B cell (primary cell): ENCODE data around the gene FCRL1. TPM values are rescaled to one million over a fixed set of nuclear protein-coding genes. Genes with fewer than 3 reads are reported as not detected.

Experiments
- ATAC-seq: fragments of 200-7000 bp; cut with Tn5 transposase; one replicate; pipeline ENCODE4 v1.10.0; 2021; ENCODE audit warnings: low read depth, mild to moderate bottlenecking, moderate number of reproducible peaks, moderate library complexity
- CTCF ChIA-PET: fragments of 350-600 bp; sonication (Branson Sonifier 250); formaldehyde crosslinking; loops from one replicate; lab custom pipeline; 2021; ENCODE audit warnings: antibody characterized with exemption, inconsistent platforms; lab: Charles Lee
- POLR2A ChIA-PET: fragments of 350-600 bp; sonication (Branson Sonifier 250); formaldehyde crosslinking; loops from one replicate; lab custom pipeline; 2021; ENCODE audit warnings: antibody characterized with exemption; lab: Charles Lee
- DNase-seq: peaks from one replicate; pipeline ENCODE4 v3.0.0; 2013
- H2AFZ ChIP-seq: 2 replicates; pipeline ENCODE4 v1.6.1; 2012; ENCODE audit warnings: mild to moderate bottlenecking, low read depth, low read length; ENCODE audit not compliant: insufficient read depth, poor library complexity, severe bottlenecking
- H3K27ac ChIP-seq, 2 donors: 1 replicate in 1 of 2; 2 replicates in 1 of 2; pipeline ENCODE4 v1.5.1; 2012 to 2013; ENCODE audit warnings: low read length in 2 of 2, mild to moderate bottlenecking in 2 of 2, moderate library complexity in 1 of 2
- H3K27me3 ChIP-seq, 4 experiments: fragments of 200-600 bp in 1 of 4; sonication (generic) in 1 of 4; replicated peaks in 1 of 4; 1 replicate in 2 of 4; 2 replicates in 2 of 4; pipeline versions ENCODE4 v1.6.1 to v1.7.0; 2013 to 2016; ENCODE audit warnings: low read length in 3 of 4, mild to moderate bottlenecking in 2 of 4, mixed read lengths in 1 of 4, moderate library complexity in 1 of 4; ENCODE audit not compliant: insufficient read depth in 4 of 4, control insufficient read depth in 3 of 4; ENCODE audit errors: control extremely low read depth in 1 of 4
- H3K36me3 ChIP-seq, 2 experiments: replicated peaks in 1 of 2; 1 replicate in 1 of 2; 2 replicates in 1 of 2; pipeline versions ENCODE4 v1.6.1 to v1.7.1; 2013; ENCODE audit warnings: low read length in 1 of 2; ENCODE audit not compliant: insufficient read depth in 2 of 2, control insufficient read depth in 1 of 2; ENCODE audit errors: control extremely low read depth in 1 of 2, extremely low read depth in 1 of 2
- H3K4me1 ChIP-seq, 2 donors: fragments of 200-600 bp in 1 of 2; sonication (generic) in 1 of 2; 1 replicate in 1 of 2; 2 replicates in 1 of 2; pipeline versions ENCODE4 v1.5.1 to v1.6.1; 2013 to 2017; ENCODE audit warnings: low read length in 2 of 2; ENCODE audit not compliant: control insufficient read depth in 2 of 2, insufficient read depth in 2 of 2
- H3K4me2 ChIP-seq: replicated peaks from 2 replicates; pipeline ENCODE3; 2012; ENCODE audit warnings: mild to moderate bottlenecking, low read depth, low read length; ENCODE audit not compliant: poor library complexity, severe bottlenecking
- H3K4me3 ChIP-seq, 5 experiments: fragments of 200-600 bp in 1 of 5; sonication (generic) in 1 of 5; 1 replicate in 3 of 5; 2 replicates in 2 of 5; pipeline versions ENCODE4 v1.5.1 to v1.7.0; 2011 to 2016; ENCODE audit warnings: low read length in 4 of 5, mild to moderate bottlenecking in 4 of 5, low read depth in 2 of 5, control low read depth in 1 of 5, moderate library complexity in 1 of 5; ENCODE audit not compliant: insufficient read depth in 1 of 5; ENCODE audit errors: control extremely low read depth in 1 of 5, extremely low read depth in 1 of 5
- H3K79me2 ChIP-seq: fragments of 200-600 bp; sonication (generic); one replicate; pipeline ENCODE4 v1.6.0; 2016; ENCODE audit warnings: low read length; ENCODE audit not compliant: control insufficient read depth, insufficient read depth
- H3K9ac ChIP-seq: fragments of 200-600 bp; sonication (generic); 2 replicates; pipeline ENCODE4 v1.6.1; 2017; ENCODE audit warnings: mild to moderate bottlenecking, low read length, moderate library complexity
- H3K9me3 ChIP-seq, 3 donors: one replicate each; pipeline versions ENCODE4 v1.6.1 to v1.7.1; 2013; ENCODE audit warnings: low read length in 2 of 3; ENCODE audit not compliant: control insufficient read depth in 2 of 3, insufficient read depth in 1 of 3; ENCODE audit errors: control extremely low read depth in 1 of 3
- H4K20me1 ChIP-seq: 2 replicates; pipeline ENCODE4 v1.6.0; 2012; ENCODE audit warnings: mild to moderate bottlenecking, low read length; ENCODE audit not compliant: insufficient read depth, control insufficient read depth, poor library complexity, severe bottlenecking
- H3K27ac Mint-ChIP-seq: one replicate; pipeline ENCODE4 v1.8.0; 2021; ENCODE audit warnings: mixed read lengths
- H3K27me3 Mint-ChIP-seq: one replicate; pipeline ENCODE4 v1.8.0; 2021; ENCODE audit warnings: mixed read lengths
- H3K4me1 Mint-ChIP-seq: one replicate; pipeline ENCODE4 v1.8.0; 2021; ENCODE audit warnings: mixed read lengths
- H3K4me3 Mint-ChIP-seq: one replicate; pipeline ENCODE4 v1.8.0; 2021; ENCODE audit warnings: mixed read lengths
- H3K9me3 Mint-ChIP-seq: one replicate; pipeline ENCODE4 v1.8.0; 2022; ENCODE audit warnings: mixed read lengths; ENCODE audit not compliant: insufficient read depth
- EZH2 ChIP-seq: IDR thresholded peaks from 2 replicates; pipeline ENCODE4 v1.6.1; 2012; ENCODE audit warnings: borderline replicate concordance, low read depth, mild to moderate bottlenecking, moderate library complexity, low read length; ENCODE audit not compliant: insufficient read depth, poor library complexity, severe bottlenecking
- WGBS: methylation state at CpG from one replicate; pipeline ENCODE4 v1.1.5; 2013; ENCODE audit warnings: missing lambda C conversion rate; ENCODE audit not compliant: insufficient coverage; 5-methylcytosine and 5-hydroxymethylcytosine counted together
- intact Hi-C: fragments of 100-400 bp; cut with micrococcal nuclease; formaldehyde crosslinking; loops from one replicate; pipeline ENCODE4 v1.10.0; 2022
- polyA plus RNA-seq: library from polyadenylated mRNA; depleted of rRNA; stranded (reverse); fragments of >200 nt; gene quantifications from 2 replicates; pipeline ENCODE4 v1.2.3, GENCODE V29; 2012
- total RNA-seq, 2 donors: library from RNA; stranded (reverse); fragments of 120-200 nt in 1 of 2; gene quantifications; 1 replicate in 1 of 2; 2 replicates in 1 of 2; pipeline versions ENCODE4 v1.2.3 to v1.2.4, GENCODE V29; 2013 to 2022
- TF ChIP-seq, protein P1 (sequence below): fragments of 200-600 bp; IDR thresholded peaks from one replicate; pipeline ENCODE4 v1.8.0; 2022; ENCODE audit warnings: antibody characterized with exemption, mild to moderate bottlenecking

FCRL1 gene
- total and polyA plus RNA-seq, 2 donors (not counting 1 experiment from before 2014, with no cell fraction given) = 277 to 953 TPM

DNA sequence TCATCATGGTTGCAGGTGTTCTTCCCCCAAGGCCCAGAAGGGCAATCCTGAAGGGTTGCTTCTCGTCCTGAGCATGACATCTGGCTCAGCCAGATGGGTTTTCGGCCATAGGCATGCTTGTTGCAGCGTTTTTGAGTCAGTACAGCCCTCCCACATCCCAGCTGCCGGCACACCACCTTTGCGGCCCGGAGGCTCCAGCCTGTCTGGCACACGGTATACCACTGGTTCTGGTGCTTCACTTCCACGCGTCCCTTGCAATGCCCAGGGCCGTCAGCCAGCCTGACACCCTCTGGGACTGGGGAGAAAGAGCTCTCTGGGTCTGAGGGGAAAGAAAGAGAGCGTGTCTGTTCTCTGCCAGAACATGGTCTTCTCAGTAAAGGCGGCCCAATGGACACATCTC, 14.5 kb upstream of the FCRL1 start:
- Histone ChIP-seq H3K36me3 (no peaks in the 10 kb centered on the region), H3K9me3 (no peaks in the 10 kb centered on the region), H2AFZ (no peak overlapping the region), H3K4me3 (no peak overlapping the region), H3K79me2 (peaks cover 6% of the 10 kb centered on the region), H3K4me2 (no peak overlapping the region), H4K20me1 (no peaks in the 10 kb centered on the region), H3K27ac (no peak overlapping the region), H3K4me1 (peaks cover 28 to 32% of the 10 kb centered on the region in 2 donors), H3K9ac (no peak overlapping the region), H3K27me3 (no peaks in the 10 kb centered on the region)
- ATAC-seq (no peak), DNase-seq (no peak)
- Mint-ChIP-seq H3K4me1 (peaks cover 50% of the 10 kb centered on the region), H3K27ac (peak overlapping the region; percentile 63), H3K27me3 (no peaks in the 10 kb centered on the region), H3K9me3 (no peaks in the 10 kb centered on the region), H3K4me3 (no peak overlapping the region)
- WGBS = 91% methylated on average over 12 of the region's 12 CpGs
- no peak for TF ChIP-seq EZH2
- TF ChIP-seq, protein P1, sequence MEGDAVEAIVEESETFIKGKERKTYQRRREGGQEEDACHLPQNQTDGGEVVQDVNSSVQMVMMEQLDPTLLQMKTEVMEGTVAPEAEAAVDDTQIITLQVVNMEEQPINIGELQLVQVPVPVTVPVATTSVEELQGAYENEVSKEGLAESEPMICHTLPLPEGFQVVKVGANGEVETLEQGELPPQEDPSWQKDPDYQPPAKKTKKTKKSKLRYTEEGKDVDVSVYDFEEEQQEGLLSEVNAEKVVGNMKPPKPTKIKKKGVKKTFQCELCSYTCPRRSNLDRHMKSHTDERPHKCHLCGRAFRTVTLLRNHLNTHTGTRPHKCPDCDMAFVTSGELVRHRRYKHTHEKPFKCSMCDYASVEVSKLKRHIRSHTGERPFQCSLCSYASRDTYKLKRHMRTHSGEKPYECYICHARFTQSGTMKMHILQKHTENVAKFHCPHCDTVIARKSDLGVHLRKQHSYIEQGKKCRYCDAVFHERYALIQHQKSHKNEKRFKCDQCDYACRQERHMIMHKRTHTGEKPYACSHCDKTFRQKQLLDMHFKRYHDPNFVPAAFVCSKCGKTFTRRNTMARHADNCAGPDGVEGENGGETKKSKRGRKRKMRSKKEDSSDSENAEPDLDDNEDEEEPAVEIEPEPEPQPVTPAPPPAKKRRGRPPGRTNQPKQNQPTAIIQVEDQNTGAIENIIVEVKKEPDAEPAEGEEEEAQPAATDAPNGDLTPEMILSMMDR = no peak
- intact Hi-C loops = no loop called here
- ChIA-PET CTCF (interaction anchor here (0.7 to 1.2 kb wide), 2 partner anchors 17 to 28 kb away, joined by 3 to 4 read pairs; no protein-coding TSS in a partner anchor), POLR2A (interaction anchor here (0.8 kb wide), 1 partner anchor 14 kb away, joined by 3 read pairs; no protein-coding TSS in a partner anchor)

DNA sequence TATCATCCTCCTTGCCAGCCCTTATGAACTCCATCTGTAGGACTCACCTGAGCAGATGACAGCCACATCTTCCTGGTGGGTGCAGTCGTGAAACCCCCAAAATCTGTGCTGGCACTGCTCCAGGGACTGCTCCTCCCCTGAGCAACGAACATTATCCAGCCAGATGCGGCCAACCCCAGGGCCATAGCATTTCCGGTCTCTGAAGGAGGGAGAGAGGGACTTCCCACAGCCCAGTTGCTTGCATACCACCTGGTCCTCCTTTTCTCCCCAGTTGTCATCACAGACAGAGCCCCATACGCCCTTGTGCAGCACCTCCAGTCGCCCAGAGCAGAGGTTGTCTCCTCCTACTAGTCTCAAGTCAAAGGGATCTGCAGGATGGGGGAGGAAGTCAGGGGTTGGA, 13.2 kb upstream of the FCRL1 start:
- Histone ChIP-seq H2AFZ (no peak overlapping the region), H3K9me3 (no peaks in the 10 kb centered on the region), H3K4me2 (peak overlapping the region; percentile 22), H3K9ac (no peak overlapping the region), H3K27me3 (no peaks in the 10 kb centered on the region), H3K4me1 (peaks cover 28 to 31% of the 10 kb centered on the region in 2 donors), H4K20me1 (no peaks in the 10 kb centered on the region), H3K36me3 (no peaks in the 10 kb centered on the region), H3K4me3 (no peak overlapping the region), H3K27ac (no peak overlapping the region), H3K79me2 (peaks cover 10% of the 10 kb centered on the region)
- intact Hi-C loops = no loop called here
- H3K9me3 Mint-ChIP-seq = no peaks in the 10 kb centered on the region
- ATAC-seq (peak; percentile 47), DNase-seq (peak; percentile 53)
- peak overlapping the region; percentile 62 for H3K4me3 Mint-ChIP-seq
- peak overlapping the region; percentile 80 for H3K27ac Mint-ChIP-seq
- H3K4me1 Mint-ChIP-seq = peaks cover 51% of the 10 kb centered on the region
- TF ChIP-seq EZH2 = no peak
- TF ChIP-seq, protein P1 = no peak
- POLR2A ChIA-PET = no interaction called here
- 79% methylated on average over 4 of the region's 6 CpGs for WGBS
- no peaks in the 10 kb centered on the region for H3K27me3 Mint-ChIP-seq
- CTCF ChIA-PET = interaction anchor here (1.0 kb wide), 1 partner anchor 51 kb away, joined by 3 read pairs; no protein-coding TSS in a partner anchor
